ENCODE data around the gene PLEKHB2.
"Not testable (repeated sequence)": the region's sequence is repeated elsewhere in the genome, so short reads cannot be mapped to it uniquely, and the experiment has no call there.

PLEKHB2 gene

GRCh38 chr2:131156452-131157149, 51.5 kb downstream of the PLEKHB2 start:
- Histone ChIP-seq H3K36me3 (ENCODE audit: control insufficient read depth, insufficient read depth, low read length) (no peaks in the 10 kb centered on the region), H3K4me1 (ENCODE audit: control insufficient read depth, insufficient read depth, low read length, poor library complexity, severe bottlenecking) (peaks cover 3% of the 10 kb centered on the region)
- 87 to 93% methylated on average over 7 to 8 of the region's 12 CpGs for WGBS, 2 experiments (ENCODE audit: insufficient coverage in 2 of 2)

DNA sequence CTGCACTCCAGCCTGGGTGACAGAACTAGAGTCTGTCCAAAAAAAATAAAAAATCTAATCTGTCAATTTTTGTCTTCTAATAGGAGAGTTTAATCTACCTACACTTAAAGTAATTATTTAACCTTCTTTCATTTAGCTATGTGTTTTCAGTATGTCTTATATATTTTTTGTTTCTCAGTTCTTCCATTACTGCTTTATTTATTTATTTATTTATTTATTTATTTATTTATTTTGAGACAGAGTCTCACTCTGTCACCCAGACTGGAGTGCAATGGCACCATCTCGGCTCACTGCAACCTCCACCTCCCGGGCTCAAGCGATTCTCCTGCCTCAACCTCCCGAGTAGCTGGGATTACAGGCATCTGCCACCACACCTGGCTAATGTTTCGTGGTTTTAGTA, 60.4 kb downstream of the PLEKHB2 start:
- H3K27ac ChIP-seq (ENCODE audit: low read depth, low read length, severe bottlenecking); H3K9me3 ChIP-seq (ENCODE audit: control insufficient read depth, low read length); H3K36me3 ChIP-seq (ENCODE audit: control insufficient read depth, insufficient read depth, low read length); H3K4me3 ChIP-seq (ENCODE audit: extremely low read depth, insufficient read depth, low read length, poor library complexity, severe bottlenecking); H3K4me1 ChIP-seq (ENCODE audit: control insufficient read depth, insufficient read depth, low read length, poor library complexity, severe bottlenecking): not testable (repeated sequence)
- WGBS, 2 experiments (ENCODE audit: insufficient coverage in 2 of 2), result 91 to 96% methylated on average over 4 to 5 of the region's 5 CpGs

More at GRCh38 chr2:131156452-131157149, 51.5 kb downstream of the PLEKHB2 start:
- Histone ChIP-seq H3K27ac (ENCODE audit: low read depth, low read length, severe bottlenecking) (no peak overlapping the region), H3K9me3 (ENCODE audit: control insufficient read depth, low read length) (no peaks in the 10 kb centered on the region), H3K4me3 (ENCODE audit: extremely low read depth, insufficient read depth, low read length, poor library complexity, severe bottlenecking) (no peak overlapping the region)

DNA sequence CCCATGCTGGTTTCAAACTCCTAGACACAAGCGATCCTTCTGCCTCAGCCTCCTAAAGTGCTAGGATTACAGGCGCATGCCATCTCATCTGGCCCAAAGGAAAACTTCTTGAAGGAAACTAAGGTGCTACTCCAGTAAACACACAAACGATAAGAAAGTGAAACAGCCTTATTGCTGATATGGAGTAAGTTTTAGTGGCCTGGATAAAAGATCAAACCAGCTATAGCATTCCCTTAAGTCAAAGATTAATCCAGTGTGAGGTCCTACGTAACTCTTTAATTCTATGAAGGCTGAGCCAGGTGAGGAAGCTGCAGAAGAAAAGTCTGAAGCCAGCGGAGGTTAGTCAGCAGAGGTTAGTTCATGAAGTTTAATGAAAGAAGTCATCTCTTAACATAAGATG, 63.4 kb downstream of the PLEKHB2 start:
- 96 to 100% methylated on average over 1 to 4 of the region's 5 CpGs for WGBS, 2 experiments (ENCODE audit: insufficient coverage in 2 of 2)
- Histone ChIP-seq H3K36me3 (ENCODE audit: control insufficient read depth, insufficient read depth, low read length) (no peaks in the 10 kb centered on the region), H3K4me1 (ENCODE audit: control insufficient read depth, insufficient read depth, low read length, poor library complexity, severe bottlenecking) (no peaks in the 10 kb centered on the region), H3K9me3 (ENCODE audit: control insufficient read depth, low read length) (no peaks in the 10 kb centered on the region), H3K4me3 (ENCODE audit: extremely low read depth, insufficient read depth, low read length, poor library complexity, severe bottlenecking) (no peak overlapping the region), H3K27ac (ENCODE audit: low read depth, low read length, severe bottlenecking) (no peak overlapping the region)

DNA sequence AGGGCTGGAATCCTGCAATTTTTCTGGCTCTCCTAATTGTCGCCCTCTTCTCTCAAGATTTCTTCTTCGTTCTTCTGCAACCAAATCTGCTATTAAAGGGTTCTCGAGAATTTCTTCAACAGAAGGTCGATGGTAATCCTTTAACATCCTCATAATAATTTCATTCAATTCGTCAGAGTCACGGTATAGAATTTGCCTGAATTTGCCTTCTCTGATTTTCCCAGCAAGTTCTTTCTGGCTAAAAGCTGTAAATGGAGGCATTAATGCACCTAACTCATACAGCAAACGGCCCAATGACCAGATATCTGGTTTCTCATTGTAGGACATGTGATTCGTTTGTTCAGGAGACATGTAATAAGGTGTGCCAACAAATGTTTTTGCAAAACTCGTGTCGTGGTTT, 72.9 kb downstream of the PLEKHB2 start:
- H3K27ac ChIP-seq (ENCODE audit: low read depth, low read length, severe bottlenecking); H3K4me1 ChIP-seq (ENCODE audit: control insufficient read depth, insufficient read depth, low read length, poor library complexity, severe bottlenecking); H3K36me3 ChIP-seq (ENCODE audit: control insufficient read depth, insufficient read depth, low read length); H3K9me3 ChIP-seq (ENCODE audit: control insufficient read depth, low read length); H3K4me3 ChIP-seq (ENCODE audit: extremely low read depth, insufficient read depth, low read length, poor library complexity, severe bottlenecking): not testable (repeated sequence)
- 84 to 97% methylated on average over 4 to 6 of the region's 10 CpGs for WGBS, 2 experiments (ENCODE audit: insufficient coverage in 2 of 2)

DNA sequence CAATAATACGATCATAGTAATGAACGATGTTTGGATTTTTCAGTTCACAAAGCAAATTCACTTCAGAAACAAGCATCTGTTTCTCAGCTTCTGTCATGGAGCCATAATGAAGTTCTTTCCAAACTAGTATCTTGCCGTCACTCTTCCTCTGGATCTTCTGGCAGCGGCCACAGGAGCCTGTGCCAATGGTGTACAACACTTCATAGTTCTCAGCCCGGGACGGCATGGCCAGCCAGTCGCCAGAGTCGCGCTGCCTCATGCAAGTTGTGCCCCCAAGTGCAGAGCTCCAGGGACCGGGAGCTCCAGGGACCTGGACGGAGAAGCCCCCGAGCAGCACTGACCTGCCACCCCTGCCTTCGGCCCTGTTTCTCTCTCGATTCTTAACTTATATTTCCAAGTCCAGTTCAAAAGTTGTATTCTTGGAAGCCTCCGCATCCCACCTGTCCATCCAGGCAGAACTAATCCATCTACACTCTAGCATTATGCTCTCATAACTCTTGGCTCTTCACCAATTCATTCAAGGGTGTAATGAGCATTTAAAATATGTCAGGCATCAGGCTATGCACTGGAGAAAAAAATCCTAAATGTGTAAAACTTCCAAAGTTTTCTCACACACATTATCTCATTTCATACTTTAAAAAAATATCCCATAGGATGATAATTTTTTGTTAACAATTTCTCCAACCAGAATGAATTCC, 73.7 kb downstream of the PLEKHB2 start:
- 87 to 96% methylated on average over 13 to 14 of the region's 15 CpGs for WGBS, 2 experiments (ENCODE audit: insufficient coverage in 2 of 2)
- not testable (repeated sequence) for H3K36me3 ChIP-seq (ENCODE audit: control insufficient read depth, insufficient read depth, low read length); H3K4me1 ChIP-seq (ENCODE audit: control insufficient read depth, insufficient read depth, low read length, poor library complexity, severe bottlenecking); H3K4me3 ChIP-seq (ENCODE audit: extremely low read depth, insufficient read depth, low read length, poor library complexity, severe bottlenecking); H3K9me3 ChIP-seq (ENCODE audit: control insufficient read depth, low read length); H3K27ac ChIP-seq (ENCODE audit: low read depth, low read length, severe bottlenecking)

DNA sequence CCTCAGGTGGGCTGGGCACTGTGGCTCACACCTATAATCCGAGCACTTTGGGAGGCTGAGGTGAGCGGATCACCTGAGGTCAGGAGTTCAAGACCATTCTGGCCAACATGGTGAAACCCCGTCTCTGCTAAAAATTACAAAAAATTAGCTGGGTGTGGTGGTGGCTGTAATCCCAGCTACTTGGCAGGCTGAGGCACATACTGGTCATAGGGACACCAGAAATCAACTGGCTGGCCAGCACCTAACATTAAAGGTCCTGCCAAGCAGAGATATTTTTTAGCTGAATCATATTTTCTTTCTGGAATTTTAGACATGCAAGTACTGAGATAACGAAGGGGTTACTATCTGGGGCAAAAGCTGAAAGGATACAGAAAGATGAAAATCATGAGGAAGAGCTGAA, 76.3 kb downstream of the PLEKHB2 start:
- H3K36me3 ChIP-seq (ENCODE audit: control insufficient read depth, insufficient read depth, low read length); H3K4me1 ChIP-seq (ENCODE audit: control insufficient read depth, insufficient read depth, low read length, poor library complexity, severe bottlenecking); H3K4me3 ChIP-seq (ENCODE audit: extremely low read depth, insufficient read depth, low read length, poor library complexity, severe bottlenecking); H3K27ac ChIP-seq (ENCODE audit: low read depth, low read length, severe bottlenecking); H3K9me3 ChIP-seq (ENCODE audit: control insufficient read depth, low read length): not testable (repeated sequence)
- WGBS, 2 experiments (ENCODE audit: insufficient coverage in 2 of 2), result 80 to 81% methylated on average over 2 to 4 of the region's 4 CpGs

DNA sequence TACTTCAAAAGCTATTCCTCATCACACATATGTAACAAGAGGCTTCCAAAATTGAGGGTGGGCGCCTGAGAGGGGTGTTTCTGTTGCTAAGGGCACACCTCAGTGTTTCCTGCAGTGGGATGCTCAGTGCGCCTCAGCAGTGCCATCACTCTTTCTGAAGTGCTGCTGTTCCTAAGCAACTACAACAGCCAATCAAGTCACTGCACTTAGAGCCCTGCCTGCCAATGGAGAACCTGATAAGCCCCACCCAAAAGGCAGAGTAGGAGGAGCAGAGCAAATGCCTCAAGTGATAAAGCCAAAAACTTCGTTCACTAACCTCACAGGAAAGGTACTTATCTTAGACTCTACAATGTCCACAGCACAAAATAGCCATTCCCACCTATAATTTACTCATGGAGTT, 88.3 kb downstream of the PLEKHB2 start:
- not testable (repeated sequence) for H3K4me1 ChIP-seq (ENCODE audit: control insufficient read depth, insufficient read depth, low read length, poor library complexity, severe bottlenecking)

GRCh38 chr2:131196186-131196585, 91.0 kb downstream of the PLEKHB2 start:
- H3K36me3 ChIP-seq (ENCODE audit: control insufficient read depth, insufficient read depth, low read length); H3K4me1 ChIP-seq (ENCODE audit: control insufficient read depth, insufficient read depth, low read length, poor library complexity, severe bottlenecking); H3K4me3 ChIP-seq (ENCODE audit: extremely low read depth, insufficient read depth, low read length, poor library complexity, severe bottlenecking); H3K27ac ChIP-seq (ENCODE audit: low read depth, low read length, severe bottlenecking); H3K9me3 ChIP-seq (ENCODE audit: control insufficient read depth, low read length): not testable (repeated sequence)
- WGBS, 2 experiments (ENCODE audit: insufficient coverage in 2 of 2), result 100% methylated on average over 1 of the region's 2 CpGs; no CpG with 5 or more reads in 1 of the 2 experiments

More for the DNA sequence above, 88.3 kb downstream of the PLEKHB2 start:
- not testable (repeated sequence) for H3K36me3 ChIP-seq (ENCODE audit: control insufficient read depth, insufficient read depth, low read length); H3K27ac ChIP-seq (ENCODE audit: low read depth, low read length, severe bottlenecking); H3K9me3 ChIP-seq (ENCODE audit: control insufficient read depth, low read length); H3K4me3 ChIP-seq (ENCODE audit: extremely low read depth, insufficient read depth, low read length, poor library complexity, severe bottlenecking)
- 20 to 27% methylated on average over 1 to 2 of the region's 3 CpGs for WGBS, 2 experiments (ENCODE audit: insufficient coverage in 2 of 2)

Measured in mesodermal cell (in vitro differentiated cells).